ENCODE results near the gene PRKAR1A.
"Not testable (repeated sequence)": the region's sequence is repeated elsewhere in the genome, so short reads cannot be mapped to it uniquely, and the experiment has no call there.

- not testable (repeated sequence) for TF ChIP-seq ZFX (IDR thresholded peaks at IDR 0.05; ENCODE audit: borderline replicate concordance)
- TF ChIP-seq, protein P1, sequence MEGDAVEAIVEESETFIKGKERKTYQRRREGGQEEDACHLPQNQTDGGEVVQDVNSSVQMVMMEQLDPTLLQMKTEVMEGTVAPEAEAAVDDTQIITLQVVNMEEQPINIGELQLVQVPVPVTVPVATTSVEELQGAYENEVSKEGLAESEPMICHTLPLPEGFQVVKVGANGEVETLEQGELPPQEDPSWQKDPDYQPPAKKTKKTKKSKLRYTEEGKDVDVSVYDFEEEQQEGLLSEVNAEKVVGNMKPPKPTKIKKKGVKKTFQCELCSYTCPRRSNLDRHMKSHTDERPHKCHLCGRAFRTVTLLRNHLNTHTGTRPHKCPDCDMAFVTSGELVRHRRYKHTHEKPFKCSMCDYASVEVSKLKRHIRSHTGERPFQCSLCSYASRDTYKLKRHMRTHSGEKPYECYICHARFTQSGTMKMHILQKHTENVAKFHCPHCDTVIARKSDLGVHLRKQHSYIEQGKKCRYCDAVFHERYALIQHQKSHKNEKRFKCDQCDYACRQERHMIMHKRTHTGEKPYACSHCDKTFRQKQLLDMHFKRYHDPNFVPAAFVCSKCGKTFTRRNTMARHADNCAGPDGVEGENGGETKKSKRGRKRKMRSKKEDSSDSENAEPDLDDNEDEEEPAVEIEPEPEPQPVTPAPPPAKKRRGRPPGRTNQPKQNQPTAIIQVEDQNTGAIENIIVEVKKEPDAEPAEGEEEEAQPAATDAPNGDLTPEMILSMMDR (IDR thresholded peaks at IDR 0.05), result not testable (repeated sequence)
Measured at GRCh38 chr17:68517605-68518004, 5.4 kb downstream of the PRKAR1A start.

All from 22Rv1 (cell line).